SK-N-SH (cell line): ENCODE results near the gene GDPD2.

Experiments
- CTCF ChIP-seq: fragments of 200-600 bp; sonication (generic); IDR thresholded peaks from 2 replicates; pipeline ENCODE4 v1.6.1; 2017; ENCODE audit warnings: antibody characterized with exemption, mild to moderate bottlenecking, moderate library complexity
- ELF1 ChIP-seq: IDR thresholded peaks from 2 replicates; pipeline ENCODE4 v1.4.0; 2012
- EP300 ChIP-seq, 2 experiments: IDR thresholded peaks; 2 replicates each; pipeline versions ENCODE4 v1.4.0 to v1.6.1; 2012; ENCODE audit warnings: borderline replicate concordance in 1 of 2, low read depth in 1 of 2, low read length in 1 of 2
- FOXJ3 ChIP-seq: sonication (generic); formaldehyde crosslinking; IDR thresholded peaks from 2 replicates; pipeline ENCODE4 v1.5.1; 2020; ENCODE audit warnings: mild to moderate bottlenecking, missing genetic modification reagents
- GATA2 ChIP-seq: sonication (generic); formaldehyde crosslinking; IDR thresholded peaks from 2 replicates; pipeline ENCODE4 v1.5.0; 2020; ENCODE audit warnings: mild to moderate bottlenecking, missing genetic modification reagents
- IRF3 ChIP-seq: fragments of 150-350 bp; IDR thresholded peaks from 2 replicates; pipeline ENCODE4 v1.6.1; 2016; ENCODE audit warnings: mild to moderate bottlenecking, low read depth, low read length
- MAX ChIP-seq: IDR thresholded peaks from 2 replicates; pipeline ENCODE4 v1.4.0; 2012; ENCODE audit warnings: low read depth
- MXI1 ChIP-seq: IDR thresholded peaks from 2 replicates; pipeline ENCODE4 v1.6.1; 2012; ENCODE audit warnings: mild to moderate bottlenecking, low read depth, low read length, improper control_type of control experiment
- RAD21 ChIP-seq: IDR thresholded peaks from 2 replicates; pipeline ENCODE4 v1.6.1; 2012; ENCODE audit warnings: mild to moderate bottlenecking, low read length
- REST ChIP-seq: IDR thresholded peaks from 2 replicates; pipeline ENCODE4 v1.6.1; 2012; ENCODE audit warnings: mild to moderate bottlenecking, low read depth, low read length, moderate library complexity
- RFX5 ChIP-seq: IDR thresholded peaks from 2 replicates; pipeline ENCODE4 v1.6.1; 2012; ENCODE audit warnings: mild to moderate bottlenecking, improper control_type of control experiment, low read length
- TEAD4 ChIP-seq: IDR thresholded peaks from 2 replicates; pipeline ENCODE4 v1.4.0; 2012; ENCODE audit warnings: mild to moderate bottlenecking, borderline replicate concordance; ENCODE audit not compliant: insufficient read depth
- USF2 ChIP-seq: fragments of 150-350 bp; IDR thresholded peaks from 2 replicates; pipeline ENCODE4 v1.6.1; 2017; ENCODE audit warnings: antibody characterized with exemption, low read length, low read depth, borderline replicate concordance
- ZBTB33 ChIP-seq: IDR thresholded peaks from 2 replicates; pipeline ENCODE4 v1.4.0; 2012; ENCODE audit warnings: low read depth, borderline replicate concordance

- TF ChIP-seq ELF1: no peak
- no peak for TF ChIP-seq CTCF
- no peak for TF ChIP-seq EP300 (IDR thresholded peaks at IDR 0.05; ENCODE audit: borderline replicate concordance in 1 of 2, low read depth in 1 of 2, low read length in 1 of 2)
- TF ChIP-seq GATA2: no peak
- no peak for TF ChIP-seq TEAD4
- no peak for TF ChIP-seq MAX
- TF ChIP-seq USF2: no peak
- TF ChIP-seq ZBTB33: no peak
- TF ChIP-seq RFX5: no peak
- no peak for TF ChIP-seq MXI1
- no peak for TF ChIP-seq RAD21
- TF ChIP-seq FOXJ3 (CRISPR knock-in tag): no peak
- TF ChIP-seq REST: no peak
- TF ChIP-seq IRF3: no peak
Measured at GRCh38 chrX:70444946-70445656, 22.0 kb downstream of the GDPD2 start.
